DOHH2 (cell line): ENCODE data around the gene SLC6A16.

Experiments used
- H3F3A ChIP-seq: fragments of 200-600 bp; sonication (generic), shearing (Covaris generic); 2 replicates; pipeline ENCODE4 v1.6.0; 2016; ENCODE audit warnings: antibody characterized with exemption, mild to moderate bottlenecking; ENCODE audit not compliant: control insufficient read depth, insufficient read depth
- H3K27ac ChIP-seq: fragments of 200-600 bp; sonication (generic); 2 replicates; pipeline ENCODE4 v1.5.1; 2014; ENCODE audit warnings: low read depth, mild to moderate bottlenecking, low read length, moderate library complexity
- H3K27me3 ChIP-seq: fragments of 200-600 bp; sonication (generic); 2 replicates; pipeline ENCODE4 v1.6.1; 2014; ENCODE audit warnings: mild to moderate bottlenecking, low read length, mixed read lengths; ENCODE audit not compliant: control insufficient read depth
- H3K36me3 ChIP-seq: fragments of 200-600 bp; sonication (generic); 2 replicates; pipeline ENCODE4 v1.6.1; 2014; ENCODE audit warnings: mild to moderate bottlenecking, low read length, moderate library complexity, mixed read lengths; ENCODE audit not compliant: control insufficient read depth
- H3K4me1 ChIP-seq: fragments of 200-600 bp; sonication (generic); 2 replicates; pipeline ENCODE4 v1.6.1; 2014; ENCODE audit warnings: mild to moderate bottlenecking, low read length, mixed read lengths; ENCODE audit not compliant: control insufficient read depth
- H3K4me2 ChIP-seq: fragments of 200-600 bp; sonication (generic); 2 replicates; pipeline ENCODE4 v1.6.0; 2014; ENCODE audit warnings: mild to moderate bottlenecking, low read length, moderate library complexity
- H3K4me3 ChIP-seq: fragments of 200-600 bp; sonication (generic); 2 replicates; pipeline ENCODE4 v1.5.1; 2014; ENCODE audit warnings: mild to moderate bottlenecking, low read length, mixed read lengths
- H3K79me2 ChIP-seq: fragments of 200-600 bp; sonication (generic); 2 replicates; pipeline ENCODE4 v1.6.1; 2014; ENCODE audit warnings: mild to moderate bottlenecking, low read length, mixed read lengths; ENCODE audit not compliant: control insufficient read depth
- H3K9me2 ChIP-seq: fragments of 200-600 bp; sonication (generic); replicated peaks from 2 replicates; pipeline ENCODE4 v1.6.1; 2014; ENCODE audit warnings: mild to moderate bottlenecking, low read length, mixed read lengths; ENCODE audit not compliant: control insufficient read depth
- H3K9me3 ChIP-seq: fragments of 200-600 bp; sonication (generic); 2 replicates; pipeline ENCODE4 v1.6.1; 2014; ENCODE audit warnings: antibody characterized with exemption, low read length, mixed read lengths; ENCODE audit not compliant: control insufficient read depth, insufficient read depth
- H4K20me1 ChIP-seq: fragments of 200-600 bp; sonication (generic); 2 replicates; pipeline ENCODE4 v1.6.0; 2014; ENCODE audit warnings: low read depth, mild to moderate bottlenecking, antibody characterized with exemption, low read length, moderate library complexity; ENCODE audit not compliant: control insufficient read depth, insufficient read depth
- EZH2phosphoT487 ChIP-seq: fragments of 200-600 bp; sonication (generic); IDR thresholded peaks from 2 replicates; pipeline ENCODE4 v1.6.1; 2017; ENCODE audit warnings: borderline replicate concordance, mild to moderate bottlenecking, antibody characterized with exemption, low read length, moderate library complexity, mixed read lengths
- TF ChIP-seq, protein P1 (sequence below): fragments of 200-600 bp; sonication (generic); IDR thresholded peaks from one replicate; pipeline ENCODE4 v1.5.1; 2014; ENCODE audit warnings: antibody characterized with exemption, mild to moderate bottlenecking, low read depth, low read length; ENCODE audit not compliant: poor library complexity, severe bottlenecking

Gene SLC6A16

DNA sequence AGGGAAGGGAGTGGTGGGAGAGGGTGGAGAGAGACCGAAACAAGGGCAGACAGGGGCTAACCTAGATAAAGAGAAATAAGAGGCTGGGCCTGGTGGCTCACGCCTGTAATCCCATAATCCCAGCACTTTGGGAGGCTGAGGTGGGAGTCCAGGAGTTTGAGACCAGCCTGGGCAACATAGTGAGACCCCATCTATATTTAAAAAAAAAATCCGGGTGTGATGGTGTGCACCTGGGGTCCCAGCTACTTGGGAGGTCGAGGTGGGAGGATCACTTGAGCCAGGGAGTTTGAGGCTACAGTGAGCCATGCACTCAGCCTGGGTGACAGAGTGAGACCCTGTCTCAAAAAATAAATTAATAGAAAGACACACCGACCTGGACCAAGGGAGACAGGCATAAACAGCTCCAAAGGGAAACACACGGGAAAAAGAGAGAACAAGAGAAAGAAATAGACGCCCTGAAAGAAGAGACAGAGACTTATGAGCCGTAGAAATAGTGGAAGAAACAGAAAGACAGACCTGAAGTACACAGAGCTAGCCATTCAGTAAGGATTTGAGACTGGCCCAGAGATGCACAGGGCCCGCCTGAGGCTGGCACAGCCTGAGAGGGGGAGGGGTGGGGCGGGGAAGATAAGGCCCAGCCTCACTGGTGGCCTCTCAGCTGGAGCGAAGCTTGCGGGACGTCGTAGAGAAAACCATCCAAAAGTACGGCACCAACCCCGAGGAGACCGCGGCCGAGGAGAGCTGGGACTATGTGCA is 12.5 kb upstream of the SLC6A16 start:
- Histone ChIP-seq H4K20me1 (peaks cover 11% of the 10 kb centered on the region; the same call in 1 of the 2 replicates), H3K4me2 (peak overlapping the region; percentile 99), H3F3A (peaks cover 65% of the 10 kb centered on the region), H3K79me2 (peaks cover 55% of the 10 kb centered on the region), H3K9me3 (no peaks in the 10 kb centered on the region), H3K27ac (peak overlapping the region; percentile 97), H3K4me3 (peak overlapping the region; percentile 85), H3K27me3 (no peaks in the 10 kb centered on the region), H3K36me3 (peaks cover 67% of the 10 kb centered on the region), H3K4me1 (peaks cover 84% of the 10 kb centered on the region), H3K9me2 (no peaks in the 10 kb centered on the region)
- TF ChIP-seq EZH2phosphoT487 = no peak
- TF ChIP-seq, protein P1, sequence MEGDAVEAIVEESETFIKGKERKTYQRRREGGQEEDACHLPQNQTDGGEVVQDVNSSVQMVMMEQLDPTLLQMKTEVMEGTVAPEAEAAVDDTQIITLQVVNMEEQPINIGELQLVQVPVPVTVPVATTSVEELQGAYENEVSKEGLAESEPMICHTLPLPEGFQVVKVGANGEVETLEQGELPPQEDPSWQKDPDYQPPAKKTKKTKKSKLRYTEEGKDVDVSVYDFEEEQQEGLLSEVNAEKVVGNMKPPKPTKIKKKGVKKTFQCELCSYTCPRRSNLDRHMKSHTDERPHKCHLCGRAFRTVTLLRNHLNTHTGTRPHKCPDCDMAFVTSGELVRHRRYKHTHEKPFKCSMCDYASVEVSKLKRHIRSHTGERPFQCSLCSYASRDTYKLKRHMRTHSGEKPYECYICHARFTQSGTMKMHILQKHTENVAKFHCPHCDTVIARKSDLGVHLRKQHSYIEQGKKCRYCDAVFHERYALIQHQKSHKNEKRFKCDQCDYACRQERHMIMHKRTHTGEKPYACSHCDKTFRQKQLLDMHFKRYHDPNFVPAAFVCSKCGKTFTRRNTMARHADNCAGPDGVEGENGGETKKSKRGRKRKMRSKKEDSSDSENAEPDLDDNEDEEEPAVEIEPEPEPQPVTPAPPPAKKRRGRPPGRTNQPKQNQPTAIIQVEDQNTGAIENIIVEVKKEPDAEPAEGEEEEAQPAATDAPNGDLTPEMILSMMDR = no peak

DNA sequence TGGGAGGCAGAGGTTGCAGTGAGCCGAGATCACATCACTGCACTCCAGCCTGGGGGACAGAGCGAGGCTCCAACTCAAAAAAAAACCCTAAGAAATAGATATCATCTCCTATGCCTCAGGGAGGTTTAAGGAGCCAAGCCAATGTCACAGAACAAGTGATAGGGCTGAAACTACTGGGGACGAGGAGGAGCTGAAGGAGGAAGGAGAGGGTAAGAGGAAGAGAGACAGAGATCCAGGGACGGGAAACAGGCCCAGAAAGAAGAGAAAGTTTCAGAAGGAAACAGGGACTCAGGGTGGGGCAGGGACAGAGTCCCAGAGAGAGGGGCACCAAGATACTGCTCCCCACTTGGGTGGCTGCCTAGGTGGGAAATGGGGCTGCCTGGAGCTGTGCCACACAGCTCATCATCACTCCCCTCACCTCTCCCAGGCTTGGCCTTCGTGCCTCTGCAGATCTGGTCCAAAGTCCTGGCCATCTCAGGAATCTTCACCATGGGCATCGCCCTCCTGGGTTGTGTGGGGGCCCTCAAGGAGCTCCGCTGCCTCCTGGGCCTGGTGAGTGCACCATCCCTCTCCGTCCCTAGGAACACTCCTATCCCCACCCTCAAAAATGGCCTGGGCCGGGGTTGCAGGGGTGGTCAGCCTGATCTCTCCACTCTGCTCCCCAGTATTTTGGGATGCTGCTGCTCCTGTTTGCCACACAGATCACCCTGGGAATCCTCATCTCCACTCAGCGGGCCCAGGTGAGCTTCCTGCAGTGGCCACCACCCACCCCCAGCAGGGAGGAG is 11.7 kb upstream of the SLC6A16 start:
- Histone ChIP-seq H3K27ac (peak overlapping the region; percentile 97), H3K4me2 (peak overlapping the region; percentile 99), H4K20me1 (peaks cover 11% of the 10 kb centered on the region; the same call in 1 of the 2 replicates), H3K36me3 (peaks cover 70% of the 10 kb centered on the region), H3K9me3 (no peaks in the 10 kb centered on the region), H3K4me3 (peak overlapping the region; percentile 85), H3K9me2 (no peaks in the 10 kb centered on the region), H3K27me3 (no peaks in the 10 kb centered on the region), H3F3A (peaks cover 70% of the 10 kb centered on the region), H3K4me1 (peaks cover 86% of the 10 kb centered on the region), H3K79me2 (peaks cover 62% of the 10 kb centered on the region)
- no peak for TF ChIP-seq EZH2phosphoT487
- TF ChIP-seq, protein P1 = no peak

DNA sequence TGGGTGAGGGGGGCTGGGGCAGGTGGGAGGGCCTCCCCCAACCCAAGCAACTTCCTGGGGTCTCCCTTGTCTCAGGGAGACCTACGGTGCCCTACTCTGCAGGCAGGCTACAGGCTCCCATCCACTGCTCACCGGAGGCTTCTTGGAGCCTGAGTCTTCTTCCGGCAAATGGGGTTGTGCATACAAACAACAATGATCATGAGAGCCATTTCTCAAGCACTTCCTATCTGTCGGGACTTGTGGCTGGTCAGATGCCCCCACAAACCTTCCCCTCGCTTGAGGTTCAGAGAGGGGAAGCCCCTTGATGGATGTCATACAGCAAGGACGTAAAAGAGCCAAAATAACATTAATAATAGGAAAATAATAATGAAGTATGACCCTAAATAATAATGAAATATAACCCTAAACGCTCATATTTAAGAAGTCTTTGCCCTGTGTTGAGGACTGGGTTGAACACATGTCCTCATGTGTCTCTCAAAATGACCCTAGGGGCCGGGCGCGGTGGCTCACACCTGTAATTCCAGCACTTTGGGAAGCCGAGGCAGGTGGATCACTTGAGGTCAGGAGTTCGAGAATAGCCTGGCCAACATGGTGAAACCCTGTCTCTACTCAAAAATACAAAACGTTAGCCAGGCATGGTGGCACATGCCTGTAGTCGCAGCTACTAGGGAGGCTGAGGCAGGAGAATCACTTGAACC is 10.9 kb upstream of the SLC6A16 start:
- H3K27ac ChIP-seq = peak overlapping the region; percentile 97
- H3K27me3 ChIP-seq = no peaks in the 10 kb centered on the region
- peaks cover 86% of the 10 kb centered on the region for H3K4me1 ChIP-seq
- H3K4me3 ChIP-seq = peak overlapping the region; percentile 85
- peaks cover 68% of the 10 kb centered on the region for H3K79me2 ChIP-seq
- H4K20me1 ChIP-seq = peaks cover 8% of the 10 kb centered on the region; the same call in 1 of the 2 replicates
- H3K4me2 ChIP-seq = peak overlapping the region; percentile 99
- peaks cover 71% of the 10 kb centered on the region for H3F3A ChIP-seq
- no peak for TF ChIP-seq EZH2phosphoT487
- TF ChIP-seq, protein P1 = no peak
- no peaks in the 10 kb centered on the region for H3K9me3 ChIP-seq
- H3K36me3 ChIP-seq = peaks cover 68% of the 10 kb centered on the region
- H3K9me2 ChIP-seq = no peaks in the 10 kb centered on the region
